Smooth muscle cell (in vitro differentiated cells): Measurements from ENCODE around the gene ELAPOR1. TPM values are rescaled to one million over a fixed set of nuclear protein-coding genes. Genes with fewer than 3 reads are reported as not detected.
"Not testable (repeated sequence)": the region's sequence is repeated elsewhere in the genome, so short reads cannot be mapped to it uniquely, and the experiment has no call there.

ENCODE experiments used
- DNase-seq: peaks from one replicate; lab custom pipeline; 2025; ENCODE audit not compliant: unreplicated experiment; lab: John Stamatoyannopoulos, UW
- H2AFZ ChIP-seq: fragments of 200-600 bp; sonication (generic); 2 replicates; pipeline ENCODE4 v1.6.0; 2016; ENCODE audit warnings: antibody characterized with exemption, low read depth, mild to moderate bottlenecking
- H3F3A ChIP-seq: fragments of 200-600 bp; sonication (generic); 2 replicates; pipeline ENCODE4 v1.6.0; 2017; ENCODE audit warnings: antibody characterized with exemption, low read depth
- H3K27ac ChIP-seq: fragments of 200-600 bp; sonication (generic); 2 replicates; pipeline ENCODE4 v1.5.1; 2016; ENCODE audit warnings: low read depth, mild to moderate bottlenecking
- H3K27me3 ChIP-seq: fragments of 200-600 bp; sonication (generic); 2 replicates; pipeline ENCODE4 v1.6.1; 2016; ENCODE audit warnings: low read depth, mild to moderate bottlenecking
- H3K36me3 ChIP-seq: fragments of 200-600 bp; sonication (generic); 2 replicates; pipeline ENCODE4 v1.5.1; 2016; ENCODE audit warnings: low read depth
- H3K4me1 ChIP-seq: fragments of 200-600 bp; sonication (generic); 2 replicates; pipeline ENCODE4 v1.5.1; 2016; ENCODE audit warnings: low read depth
- H3K4me2 ChIP-seq: fragments of 200-600 bp; sonication (generic); 2 replicates; pipeline ENCODE4 v1.6.0; 2016; ENCODE audit warnings: mild to moderate bottlenecking
- H3K4me3 ChIP-seq: fragments of 200-600 bp; sonication (generic); 2 replicates; pipeline ENCODE4 v1.5.1; 2016; ENCODE audit warnings: mild to moderate bottlenecking
- H3K79me2 ChIP-seq: fragments of 200-600 bp; sonication (generic); 2 replicates; pipeline ENCODE4 v1.6.0; 2016; ENCODE audit warnings: low read depth, mild to moderate bottlenecking
- H3K9ac ChIP-seq: fragments of 200-600 bp; sonication (generic); 2 replicates; pipeline ENCODE4 v1.6.0; 2016; ENCODE audit warnings: low read depth
- H3K9me3 ChIP-seq: fragments of 200-600 bp; sonication (generic); replicated peaks from 2 replicates; pipeline ENCODE4 v1.5.1; 2016; ENCODE audit warnings: low read depth
- H4K20me1 ChIP-seq: fragments of 200-600 bp; sonication (generic); 2 replicates; pipeline ENCODE4 v1.6.0; 2016; ENCODE audit warnings: low read depth
- WGBS: methylation state at CpG from one replicate; pipeline ENCODE4 v1.1.7; 2016; ENCODE audit warnings: low lambda C conversion rate; 5-methylcytosine and 5-hydroxymethylcytosine counted together
- polyA plus RNA-seq: library from polyadenylated mRNA; unstranded; fragments of >200 nt; fragmentation: Nextera tagmentation; extraction: Ambion mirVana; gene quantifications from 2 replicates; pipeline ENCODE4 v1.2.1, GENCODE V29; 2016
- total RNA-seq: library from RNA; depleted of rRNA; stranded (reverse); fragments of >200 nt; gene quantifications from 2 replicates; pipeline ENCODE4 v1.2.3, GENCODE V29; 2014
- TF ChIP-seq, protein P1 (sequence below): fragments of 200-600 bp; sonication (generic); IDR thresholded peaks from 2 replicates; pipeline ENCODE4 v1.5.1; 2017; ENCODE audit warnings: borderline replicate concordance, mild to moderate bottlenecking, antibody characterized with exemption; ENCODE audit not compliant: insufficient read depth, poor library complexity, severe bottlenecking

The ELAPOR1 gene
- total and polyA plus RNA-seq, 2 experiments from 2014 or later, result 3.5 TPM

DNA sequence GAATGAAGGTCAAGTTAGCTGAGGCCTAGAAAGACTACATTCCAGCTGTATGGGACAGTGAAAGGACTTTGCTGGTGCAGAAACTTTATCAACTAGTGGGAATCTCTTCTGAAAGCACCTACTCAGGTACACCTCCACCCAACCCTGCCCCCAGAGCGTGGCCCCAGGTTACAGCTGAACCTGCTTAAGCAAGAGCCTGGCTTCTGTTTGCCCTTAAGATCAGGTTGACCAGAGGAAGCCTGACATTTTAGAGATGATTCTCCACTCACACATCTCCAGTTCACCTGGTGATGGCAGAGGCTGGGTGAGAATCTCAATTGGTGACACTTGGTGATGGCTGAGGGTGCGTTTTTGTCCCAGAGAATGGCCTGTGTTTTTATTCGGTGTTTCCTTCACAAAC, 24.0 kb downstream of the ELAPOR1 start:
- H4K20me1 ChIP-seq, result no peaks in the 10 kb centered on the region
- TF ChIP-seq, protein P1, sequence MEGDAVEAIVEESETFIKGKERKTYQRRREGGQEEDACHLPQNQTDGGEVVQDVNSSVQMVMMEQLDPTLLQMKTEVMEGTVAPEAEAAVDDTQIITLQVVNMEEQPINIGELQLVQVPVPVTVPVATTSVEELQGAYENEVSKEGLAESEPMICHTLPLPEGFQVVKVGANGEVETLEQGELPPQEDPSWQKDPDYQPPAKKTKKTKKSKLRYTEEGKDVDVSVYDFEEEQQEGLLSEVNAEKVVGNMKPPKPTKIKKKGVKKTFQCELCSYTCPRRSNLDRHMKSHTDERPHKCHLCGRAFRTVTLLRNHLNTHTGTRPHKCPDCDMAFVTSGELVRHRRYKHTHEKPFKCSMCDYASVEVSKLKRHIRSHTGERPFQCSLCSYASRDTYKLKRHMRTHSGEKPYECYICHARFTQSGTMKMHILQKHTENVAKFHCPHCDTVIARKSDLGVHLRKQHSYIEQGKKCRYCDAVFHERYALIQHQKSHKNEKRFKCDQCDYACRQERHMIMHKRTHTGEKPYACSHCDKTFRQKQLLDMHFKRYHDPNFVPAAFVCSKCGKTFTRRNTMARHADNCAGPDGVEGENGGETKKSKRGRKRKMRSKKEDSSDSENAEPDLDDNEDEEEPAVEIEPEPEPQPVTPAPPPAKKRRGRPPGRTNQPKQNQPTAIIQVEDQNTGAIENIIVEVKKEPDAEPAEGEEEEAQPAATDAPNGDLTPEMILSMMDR, result no peak
- no peaks in the 10 kb centered on the region for H3K36me3 ChIP-seq
- no peaks in the 10 kb centered on the region for H3K79me2 ChIP-seq
- H3K9me3 ChIP-seq, result no peaks in the 10 kb centered on the region
- no peaks in the 10 kb centered on the region for H3K27me3 ChIP-seq
- H2AFZ ChIP-seq, result no peak overlapping the region
- H3K4me3 ChIP-seq, result no peak overlapping the region
- no peaks in the 10 kb centered on the region for H3K4me1 ChIP-seq
- DNase-seq, result no peak
- WGBS, result 90% methylated on average over 3 of the region's 3 CpGs
- no peak overlapping the region for H3K4me2 ChIP-seq
- H3F3A ChIP-seq, result no peaks in the 10 kb centered on the region
- no peak overlapping the region for H3K9ac ChIP-seq
- H3K27ac ChIP-seq, result no peak overlapping the region

DNA sequence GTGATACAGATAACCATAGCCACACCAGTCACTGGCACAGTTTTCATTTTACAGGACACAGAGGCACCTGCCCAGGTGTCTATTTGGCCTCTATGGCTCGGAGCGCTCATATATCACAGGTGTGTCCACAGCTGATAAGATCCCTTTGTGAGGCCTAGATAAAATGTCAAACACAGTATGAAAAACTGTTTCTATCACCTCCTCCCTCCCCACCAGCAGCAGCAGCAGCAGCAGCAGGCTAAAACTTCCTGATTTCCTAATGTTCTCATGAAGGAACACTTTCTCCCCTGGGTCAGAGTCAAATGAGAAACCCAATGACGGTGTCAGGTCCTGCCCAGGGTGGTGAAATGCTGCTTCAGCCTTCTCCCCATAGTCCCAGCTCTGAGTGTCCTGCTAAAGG, 24.4 kb downstream of the ELAPOR1 start:
- 94% methylated on average over 3 of the region's 3 CpGs for WGBS
- Histone ChIP-seq H3K9ac (no peak overlapping the region), H3F3A (no peaks in the 10 kb centered on the region), H3K4me1 (no peaks in the 10 kb centered on the region), H3K79me2 (no peaks in the 10 kb centered on the region), H3K27me3 (no peaks in the 10 kb centered on the region), H4K20me1 (no peaks in the 10 kb centered on the region), H3K9me3 (no peaks in the 10 kb centered on the region), H2AFZ (no peak overlapping the region), H3K36me3 (no peaks in the 10 kb centered on the region), H3K27ac (no peak overlapping the region), H3K4me3 (no peak overlapping the region), H3K4me2 (no peak overlapping the region)
- no peak for DNase-seq
- TF ChIP-seq, protein P1, result no peak

DNA sequence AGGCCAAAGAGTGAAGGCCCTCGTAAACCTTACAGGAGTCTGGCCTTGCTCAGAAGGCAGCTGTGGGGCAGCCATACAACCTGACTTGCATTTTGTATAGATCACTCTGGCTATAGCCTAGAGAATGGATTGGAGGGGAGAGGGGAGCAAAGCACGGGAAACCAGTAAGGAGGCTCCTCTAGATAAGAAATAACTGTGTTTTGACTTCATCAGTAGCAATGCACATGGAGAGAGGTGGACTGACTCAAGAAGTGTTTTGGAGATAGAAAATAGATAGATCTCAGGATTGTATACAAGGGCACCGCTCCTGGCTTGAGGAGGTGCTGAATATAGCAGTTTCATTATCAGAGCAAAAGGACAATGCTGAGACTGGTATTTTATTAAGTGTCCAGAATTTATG, 26.5 kb downstream of the ELAPOR1 start:
- H2AFZ ChIP-seq, result no peak overlapping the region
- no peaks in the 10 kb centered on the region for H3K4me1 ChIP-seq
- no peak overlapping the region for H3K9ac ChIP-seq
- H3K79me2 ChIP-seq, result no peaks in the 10 kb centered on the region
- no peak overlapping the region for H3K27ac ChIP-seq
- H3K4me2 ChIP-seq, result no peak overlapping the region
- no peaks in the 10 kb centered on the region for H3K36me3 ChIP-seq
- no peak for DNase-seq
- TF ChIP-seq, protein P1, result no peak
- H3F3A ChIP-seq, result no peaks in the 10 kb centered on the region
- H4K20me1 ChIP-seq, result no peaks in the 10 kb centered on the region
- no peak overlapping the region for H3K4me3 ChIP-seq
- H3K27me3 ChIP-seq, result no peaks in the 10 kb centered on the region
- no peaks in the 10 kb centered on the region for H3K9me3 ChIP-seq
- WGBS, result 90% methylated on average over 3 of the region's 3 CpGs

- no peaks in the 10 kb centered on the region for H3K27me3 ChIP-seq
- TF ChIP-seq, protein P1, result no peak
- no peaks in the 10 kb centered on the region for H3K9me3 ChIP-seq
- no peak overlapping the region for H2AFZ ChIP-seq
- H3K79me2 ChIP-seq, result no peaks in the 10 kb centered on the region
- no peaks in the 10 kb centered on the region for H3F3A ChIP-seq
- H4K20me1 ChIP-seq, result no peaks in the 10 kb centered on the region
- DNase-seq, result no peak
- no peak overlapping the region for H3K27ac ChIP-seq
- no peaks in the 10 kb centered on the region for H3K36me3 ChIP-seq
- H3K9ac ChIP-seq, result no peak overlapping the region
- 93% methylated on average over 5 of the region's 5 CpGs for WGBS
- no peak overlapping the region for H3K4me3 ChIP-seq
- no peaks in the 10 kb centered on the region for H3K4me1 ChIP-seq
- no peak overlapping the region for H3K4me2 ChIP-seq
Observed at GRCh38 chr1:109142260-109142659, 28.3 kb downstream of the ELAPOR1 start.

GRCh38 chr1:109142725-109143124, 28.8 kb downstream of the ELAPOR1 start:
- not testable (repeated sequence) for H3K4me2 ChIP-seq, H3K4me3 ChIP-seq, DNase-seq, H2AFZ ChIP-seq, H3F3A ChIP-seq, H3K9ac ChIP-seq, H3K9me3 ChIP-seq, H3K79me2 ChIP-seq, H3K27ac ChIP-seq, H3K4me1 ChIP-seq, H4K20me1 ChIP-seq, H3K27me3 ChIP-seq, H3K36me3 ChIP-seq
- WGBS, result 92% methylated on average over 6 of the region's 6 CpGs
